ENCODE data around the gene SORCS2. TPM values are rescaled to one million over a fixed set of nuclear protein-coding genes. Genes with fewer than 3 reads are reported as not detected.

The SORCS2 gene
- polyA plus RNA-seq, 3 donors = 0.46 to 0.55 TPM; not detected in 1

DNA sequence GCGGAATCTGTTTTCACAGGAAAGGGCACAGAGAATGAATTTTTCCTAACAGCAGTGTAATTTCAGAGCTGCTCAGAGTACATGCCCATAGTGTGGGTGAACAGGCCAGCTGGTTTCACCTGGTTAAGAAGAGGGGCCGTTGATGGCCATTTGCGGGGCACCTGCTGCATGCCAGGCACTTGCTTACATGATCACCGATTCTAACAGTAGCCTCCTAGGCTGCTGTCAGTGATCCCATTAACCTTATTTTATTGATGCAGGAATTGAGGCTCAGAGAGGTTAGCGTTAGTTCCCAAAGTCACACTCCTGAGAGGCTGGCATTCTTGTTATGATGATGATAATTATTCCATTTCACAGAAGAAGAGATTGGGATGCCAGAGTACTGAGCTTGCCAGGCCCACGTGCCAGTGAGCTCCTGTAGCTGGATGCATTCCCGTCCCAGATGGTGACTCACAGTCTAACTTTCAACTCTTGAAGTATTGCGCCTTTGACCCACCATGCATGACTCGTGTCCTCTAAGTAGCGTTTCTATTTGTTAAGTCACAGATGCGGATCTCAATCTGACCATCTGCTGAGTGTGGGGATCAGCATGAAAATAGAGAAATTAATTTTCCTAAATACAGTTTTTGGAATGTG is 165.9 kb downstream of the SORCS2 start:
- Histone ChIP-seq H3K4me3 (replicated peaks in 1 of 3; ENCODE audit: low read depth in 2 of 3, low read length in 3 of 3) (no peak overlapping the region), H3K79me2 (ENCODE audit: insufficient read depth, low read length) (no peaks in the 10 kb centered on the region), H3K27ac (ENCODE audit: low read depth in 1 of 2, low read length in 2 of 2) (no peak overlapping the region), H3K9ac (ENCODE audit: insufficient read depth, low read length, poor library complexity, severe bottlenecking) (no peak overlapping the region), H3K9me3 (replicated peaks in 1 of 2; ENCODE audit: control insufficient read depth in 1 of 2, insufficient read depth in 1 of 2, low read length in 2 of 2) (no peaks in the 10 kb centered on the region), H3K4me1 (ENCODE audit: control insufficient read depth in 1 of 2, insufficient read depth in 2 of 2, low read length in 2 of 2) (no peaks in the 10 kb centered on the region), H3K27me3 (ENCODE audit: control insufficient read depth in 2 of 2, insufficient read depth in 2 of 2, low read length in 2 of 2) (no peaks in the 10 kb centered on the region), H3K36me3 (replicated peaks in 1 of 2; ENCODE audit: control insufficient read depth in 1 of 2, insufficient read depth in 2 of 2, low read length in 2 of 2) (no peaks in the 10 kb centered on the region), H3K4me2 (replicated peaks; ENCODE audit: extremely low read depth, low read length, poor library complexity, severe bottlenecking) (no peak overlapping the region), H2AFZ (ENCODE audit: insufficient read depth, low read depth, low read length, poor library complexity, severe bottlenecking) (no peak overlapping the region), H4K20me1 (ENCODE audit: insufficient read depth, low read length) (no peaks in the 10 kb centered on the region)
- intact Hi-C loops (cut with micrococcal nuclease) = no loop called here
- Mint-ChIP-seq H3K4me1 (no peaks in the 10 kb centered on the region), H3K27me3 (ENCODE audit: low read depth in 3 of 3) (peaks cover 2 to 8% (median 6%) of the 10 kb centered on the region in 3 donors), H3K9me3 (peaks cover 0 to 2% (median 0%) of the 10 kb centered on the region in 7 donors), H3K36me3 (no peaks in the 10 kb centered on the region), H3K27ac (no peak overlapping the region), H3K4me3 (no peak overlapping the region)
- TF ChIP-seq, protein P1, sequence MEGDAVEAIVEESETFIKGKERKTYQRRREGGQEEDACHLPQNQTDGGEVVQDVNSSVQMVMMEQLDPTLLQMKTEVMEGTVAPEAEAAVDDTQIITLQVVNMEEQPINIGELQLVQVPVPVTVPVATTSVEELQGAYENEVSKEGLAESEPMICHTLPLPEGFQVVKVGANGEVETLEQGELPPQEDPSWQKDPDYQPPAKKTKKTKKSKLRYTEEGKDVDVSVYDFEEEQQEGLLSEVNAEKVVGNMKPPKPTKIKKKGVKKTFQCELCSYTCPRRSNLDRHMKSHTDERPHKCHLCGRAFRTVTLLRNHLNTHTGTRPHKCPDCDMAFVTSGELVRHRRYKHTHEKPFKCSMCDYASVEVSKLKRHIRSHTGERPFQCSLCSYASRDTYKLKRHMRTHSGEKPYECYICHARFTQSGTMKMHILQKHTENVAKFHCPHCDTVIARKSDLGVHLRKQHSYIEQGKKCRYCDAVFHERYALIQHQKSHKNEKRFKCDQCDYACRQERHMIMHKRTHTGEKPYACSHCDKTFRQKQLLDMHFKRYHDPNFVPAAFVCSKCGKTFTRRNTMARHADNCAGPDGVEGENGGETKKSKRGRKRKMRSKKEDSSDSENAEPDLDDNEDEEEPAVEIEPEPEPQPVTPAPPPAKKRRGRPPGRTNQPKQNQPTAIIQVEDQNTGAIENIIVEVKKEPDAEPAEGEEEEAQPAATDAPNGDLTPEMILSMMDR (IDR thresholded peaks at IDR 0.05) = no peak
- WGBS (ENCODE audit: insufficient coverage) = 100% methylated on average over 2 of the region's 11 CpGs
- DNase-seq = no peak

DNA sequence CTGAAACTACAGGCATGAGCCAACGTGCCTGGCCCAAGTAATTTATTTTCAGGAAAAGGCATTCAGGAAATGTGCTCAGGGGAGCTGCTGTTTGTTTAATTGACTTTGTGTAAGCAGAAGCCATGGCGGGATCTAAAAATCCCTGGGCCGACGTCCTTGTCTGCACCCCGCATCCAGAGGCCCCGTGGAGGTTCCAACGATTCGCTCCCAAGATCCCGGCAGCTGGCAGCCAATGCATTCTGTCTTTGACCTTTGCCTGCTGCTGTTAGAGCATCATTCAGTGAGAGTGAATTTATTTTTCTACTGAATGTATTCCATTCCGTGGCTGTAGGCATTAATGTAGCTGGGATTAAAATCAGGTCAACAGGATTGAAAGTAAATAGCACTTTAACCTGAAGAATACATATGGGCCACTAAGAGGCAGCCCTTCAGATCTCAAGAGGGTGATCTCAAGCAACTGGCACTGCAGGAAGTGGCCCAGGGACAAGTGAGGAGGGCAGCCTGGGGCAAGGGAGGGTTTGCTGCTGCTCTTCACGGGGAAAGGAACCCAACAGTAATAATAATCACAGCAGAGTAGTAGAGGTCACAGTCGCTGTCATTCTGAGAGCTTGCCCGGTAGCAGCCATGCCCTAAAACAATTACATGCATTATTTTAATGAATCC is 167.2 kb downstream of the SORCS2 start:
- Histone ChIP-seq H3K4me1 (ENCODE audit: control insufficient read depth in 1 of 2, insufficient read depth in 2 of 2, low read length in 2 of 2) (no peaks in the 10 kb centered on the region), H3K4me3 (replicated peaks in 1 of 3; ENCODE audit: low read depth in 2 of 3, low read length in 3 of 3) (no peak overlapping the region), H3K27me3 (ENCODE audit: control insufficient read depth in 2 of 2, insufficient read depth in 2 of 2, low read length in 2 of 2) (no peaks in the 10 kb centered on the region), H3K9me3 (replicated peaks in 1 of 2; ENCODE audit: control insufficient read depth in 1 of 2, insufficient read depth in 1 of 2, low read length in 2 of 2) (no peaks in the 10 kb centered on the region), H2AFZ (ENCODE audit: insufficient read depth, low read depth, low read length, poor library complexity, severe bottlenecking) (no peak overlapping the region), H3K4me2 (replicated peaks; ENCODE audit: extremely low read depth, low read length, poor library complexity, severe bottlenecking) (no peak overlapping the region), H3K9ac (ENCODE audit: insufficient read depth, low read length, poor library complexity, severe bottlenecking) (no peak overlapping the region), H3K79me2 (ENCODE audit: insufficient read depth, low read length) (no peaks in the 10 kb centered on the region), H4K20me1 (ENCODE audit: insufficient read depth, low read length) (no peaks in the 10 kb centered on the region), H3K27ac (ENCODE audit: low read depth in 1 of 2, low read length in 2 of 2) (no peak overlapping the region), H3K36me3 (replicated peaks in 1 of 2; ENCODE audit: control insufficient read depth in 1 of 2, insufficient read depth in 2 of 2, low read length in 2 of 2) (no peaks in the 10 kb centered on the region)
- Mint-ChIP-seq H3K27ac (no peak overlapping the region), H3K36me3 (no peaks in the 10 kb centered on the region), H3K27me3 (ENCODE audit: low read depth in 3 of 3) (peaks cover 2 to 7% (median 3%) of the 10 kb centered on the region in 3 donors), H3K9me3 (peaks cover 0 to 5% (median 0%) of the 10 kb centered on the region in 7 donors), H3K4me3 (no peak overlapping the region), H3K4me1 (no peaks in the 10 kb centered on the region)
- TF ChIP-seq, protein P1 (IDR thresholded peaks at IDR 0.05) = no peak
- intact Hi-C loops (cut with micrococcal nuclease) = no loop called here
- no peak for DNase-seq
- WGBS (ENCODE audit: insufficient coverage) = 88% methylated on average over 8 of the region's 13 CpGs

All from CD14-positive monocyte (primary cell).